Heart left ventricle (tissue), 16 donors: ENCODE data around the gene C1orf159. TPM values are rescaled to one million over a fixed set of nuclear protein-coding genes. Genes with fewer than 3 reads are reported as not detected.
A peak's percentile ranks its signal among the peaks of the same experiment; 100 is the strongest.

ENCODE experiments used
- ATAC-seq, 4 donors: fragments of 200-7000 bp; cut with Tn5 transposase; one replicate each; pipeline ENCODE4 v1.9.1; 2020 to 2022; ENCODE audit warnings: moderate library complexity in 4 of 4, mild to moderate bottlenecking in 3 of 4, moderate number of reproducible peaks in 1 of 4
- DNase-seq, 5 donors: peaks; one replicate each; pipeline ENCODE4 v3.0.0-alpha.2; 2020
- H3K27ac ChIP-seq, 12 donors: fragments of 200-600 bp; sonication (generic) in 4 of 12; one replicate each; pipeline versions ENCODE4 v1.5.0 to v1.8.0; 2016 to 2022; ENCODE audit warnings: mild to moderate bottlenecking in 2 of 12
- H3K27me3 ChIP-seq, 9 donors: fragments of 200-600 bp; sonication (generic) in 2 of 9; one replicate each; pipeline versions ENCODE4 v1.5.1 to v1.8.0; 2016 to 2022; ENCODE audit warnings: mild to moderate bottlenecking in 3 of 9
- H3K36me3 ChIP-seq, 9 donors: fragments of 200-600 bp; sonication (generic) in 2 of 9; one replicate each; pipeline versions ENCODE4 v1.5.0 to v1.8.0; 2018 to 2022; ENCODE audit warnings: mild to moderate bottlenecking in 2 of 9
- H3K4me1 ChIP-seq, 12 donors: fragments of 200-600 bp; sonication (generic) in 4 of 12; one replicate each; pipeline versions ENCODE4 v1.5.0 to v1.8.0; 2016 to 2022; ENCODE audit warnings: mild to moderate bottlenecking in 3 of 12
- H3K4me3 ChIP-seq, 12 donors: fragments of 200-600 bp; sonication (generic) in 4 of 12; one replicate each; pipeline versions ENCODE4 v1.5.0 to v1.8.0; 2017 to 2022; ENCODE audit warnings: mild to moderate bottlenecking in 9 of 12, moderate library complexity in 4 of 12
- H3K9me3 ChIP-seq, 12 donors: fragments of 200-600 bp; sonication (generic) in 4 of 12; one replicate each; pipeline versions ENCODE4 v1.5.0 to v1.8.0; 2016 to 2022; ENCODE audit warnings: mild to moderate bottlenecking in 1 of 12
- CTCF ChIP-seq, 12 donors: fragments of 200-600 bp; sonication (generic) in 4 of 12; IDR thresholded peaks; one replicate each; pipeline versions ENCODE4 v1.5.0 to v1.8.0; 2018 to 2022; ENCODE audit warnings: antibody characterized with exemption in 12 of 12, mild to moderate bottlenecking in 5 of 12
- POLR2A ChIP-seq, 2 donors: fragments of 450-650 bp; IDR thresholded peaks; one replicate each; pipeline ENCODE4 v1.6.1; 2017; ENCODE audit warnings: antibody characterized with exemption in 2 of 2, mild to moderate bottlenecking in 2 of 2, moderate library complexity in 2 of 2
- WGBS, 4 donors: extraction: QIAGEN DNeasy Blood & Tissue Kit in 2 of 4; methylation state at CpG; one replicate each; pipeline versions ENCODE4 v1.1.5 to v1.1.7; 2013 to 2018; 5-methylcytosine and 5-hydroxymethylcytosine counted together
- intact Hi-C, 10 donors: fragments of 100-400 bp; cut with DNase I; formaldehyde crosslinking; loops; one replicate each; pipeline versions ENCODE4 v1.11.1 to v1.14.2; 2022
- polyA plus RNA-seq, 2 donors: library from polyadenylated mRNA; stranded (reverse); fragments of 200-250 nt; gene quantifications; one replicate each; pipeline ENCODE4 v1.2.3, GENCODE V29; 2013
- total RNA-seq, 9 donors: library from RNA; depleted of rRNA in 2 of 9; stranded (reverse); fragments of >200 nt in 2 of 9; fragmentation: NEBNext Ultra II Directional in 3 of 9; extraction: Animal tissue kit (Norgen Biotek cat#: 25700) in 3 of 9; gene quantifications; one replicate each; pipeline versions ENCODE4 v1.1.0 to v1.2.4, GENCODE V29; 2016 to 2023
- donor health status: ischemic (EF 13 %, LVEDD 7.1; RV severe dilation, severe dysfunction).
- donor health status: healthy with polysubstance abuse.
- donor health status: DM: no; HTN: yes; CAD: no.
- donor health status: DM: no; HTN: no; CAD: no.
- donor health status: ischemic (EF 25% LVEDD 6.9; RV normal size, moderate dysfunction).
- donor health status: ischemic (EF 25% LVEDD 5.7; RV mildly dilated, moderate dysfunction).
- donor health status: healthy.
- donor health status: DM: yes; HTN: yes; CAD: no.
- donor health status: ischemic (EF 35%, LVEDD 5.7; RV mildly dilated, moderate dysfunction).
- donor health status: nonischemic (EF 11% LVEDD 7.7; RV severe dilation, severe dysfunction).
- donor health status: DM: yes; HTN: yes; CAD: no.
- donor health status: PGD.
- donor health status: ischemic (EF 29% LVEDD 5.4; RV normal size, mild dysfunction).
- donor health status: nonischemic (EF 23%, LVEDD 6.1; RV moderate dilation, normal function).

The C1orf159 gene
- total and polyA plus RNA-seq, 11 donors = 3.7 to 7.2 (median 4.4) TPM

GRCh38 chr1:1042835-1043234, 73.1 kb downstream of the C1orf159 start:
- TF ChIP-seq CTCF (IDR thresholded peaks at IDR 0.05) = no peak
- TF ChIP-seq POLR2A (IDR thresholded peaks at IDR 0.05) = no peak
- Histone ChIP-seq H3K36me3 (peaks cover 0 to 41% (median 5%) of the 10 kb centered on the region in 9 donors), H3K4me3 (no peak overlapping the region), H3K27ac (no peak overlapping the region), H3K9me3 (no peaks in the 10 kb centered on the region), H3K4me1 (peaks cover 4 to 22% (median 12%) of the 10 kb centered on the region in 12 donors), H3K27me3 (peaks cover 0 to 25% (median 0%) of the 10 kb centered on the region in 9 donors)
- DNase-seq (no peak), ATAC-seq (no peak)
- intact Hi-C loops = no loop called here
- 80 to 93% (median 89%) methylated on average over 8 to 10 of the region's 10 CpGs for WGBS, 4 donors

GRCh38 chr1:1041873-1042272, 74.0 kb downstream of the C1orf159 start:
- ATAC-seq = no peak
- H3K4me3 ChIP-seq = no peak overlapping the region
- DNase-seq = no peak
- TF ChIP-seq CTCF (IDR thresholded peaks at IDR 0.05) (no peak), POLR2A (IDR thresholded peaks at IDR 0.05) (no peak)
- H3K36me3 ChIP-seq = peaks cover 0 to 32% (median 0%) of the 10 kb centered on the region in 9 donors
- WGBS, 4 donors = 93 to 97% (median 96%) methylated on average over 17 to 25 of the region's 25 CpGs
- intact Hi-C loops = no loop called here
- H3K4me1 ChIP-seq = peaks cover 4 to 22% (median 12%) of the 10 kb centered on the region in 12 donors
- no peaks in the 10 kb centered on the region for H3K9me3 ChIP-seq
- H3K27ac ChIP-seq = no peak overlapping the region
- peaks cover 0 to 29% (median 0%) of the 10 kb centered on the region in 9 donors for H3K27me3 ChIP-seq

- peak overlapping the region in 1 of 12 donors; percentile 30 for H3K27ac ChIP-seq
- TF ChIP-seq CTCF (IDR thresholded peaks at IDR 0.05) (no peak), POLR2A (IDR thresholded peaks at IDR 0.05) (no peak)
- H3K4me3 ChIP-seq = peak overlapping the region in 2 of 12 donors; percentile 8 to 46
- 59 to 82% (median 66%) methylated on average over 20 to 57 of the region's 60 CpGs for WGBS, 4 donors
- peaks cover 0 to 24% (median 0%) of the 10 kb centered on the region in 9 donors for H3K36me3 ChIP-seq
- H3K4me1 ChIP-seq = peaks cover 4 to 22% (median 12%) of the 10 kb centered on the region in 12 donors
- ATAC-seq (peak in 1 of 4 donors; percentile 3), DNase-seq (no peak)
- H3K9me3 ChIP-seq = no peaks in the 10 kb centered on the region
- intact Hi-C loops = no loop called here
- H3K27me3 ChIP-seq = peaks cover 0 to 31% (median 0%) of the 10 kb centered on the region in 9 donors
Measured at GRCh38 chr1:1041092-1041523, 74.8 kb downstream of the C1orf159 start.

GRCh38 chr1:1040004-1040991, 75.6 kb downstream of the C1orf159 start:
- no peaks in the 10 kb centered on the region for H3K9me3 ChIP-seq
- ATAC-seq (peak in 3 of 4 donors; percentile 70 to 86 (median 79)), DNase-seq (peak; percentile 61 to 86 (median 69))
- H3K27me3 ChIP-seq = peaks cover 0 to 38% (median 0%) of the 10 kb centered on the region in 9 donors
- H3K27ac ChIP-seq = no peak overlapping the region
- WGBS, 4 donors = 5 to 27% (median 16%) methylated on average over 23 to 99 of the region's 99 CpGs
- H3K4me1 ChIP-seq = peaks cover 4 to 22% (median 12%) of the 10 kb centered on the region in 12 donors
- peak in 2 of 12 donors; percentile 17 to 26 for TF ChIP-seq CTCF (IDR thresholded peaks at IDR 0.05)
- no peak for TF ChIP-seq POLR2A (IDR thresholded peaks at IDR 0.05)
- intact Hi-C loops = no loop called here
- peaks cover 0 to 16% (median 0%) of the 10 kb centered on the region in 9 donors for H3K36me3 ChIP-seq
- peak overlapping the region; percentile 3 to 58 (median 49) for H3K4me3 ChIP-seq
